GM23248 (cell line): ENCODE measurements around the gene STK11IP. TPM values are rescaled to one million over a fixed set of nuclear protein-coding genes. Genes with fewer than 3 reads are reported as not detected.

Source experiments
- DNase-seq: peaks from one replicate; pipeline ENCODE4 v3.0.0-alpha.2; 2015
- H2AFZ ChIP-seq: fragments of 200-600 bp; sonication (generic); 2 replicates; pipeline ENCODE4 v1.6.1; 2016; ENCODE audit warnings: antibody characterized with exemption
- H3F3A ChIP-seq: fragments of 200-600 bp; sonication (generic); 2 replicates; pipeline ENCODE4 v1.6.1; 2016; ENCODE audit warnings: mild to moderate bottlenecking, antibody characterized with exemption, mixed run types; ENCODE audit not compliant: insufficient read depth
- H3K27ac ChIP-seq: fragments of 200-600 bp; sonication (generic); 2 replicates; pipeline ENCODE4 v1.5.1; 2016; ENCODE audit warnings: mild to moderate bottlenecking
- H3K27me3 ChIP-seq: fragments of 200-600 bp; sonication (generic); replicated peaks from 2 replicates; pipeline ENCODE4 v1.6.1; 2016; ENCODE audit warnings: mild to moderate bottlenecking; ENCODE audit not compliant: insufficient read depth
- H3K36me3 ChIP-seq: fragments of 200-600 bp; sonication (generic); 2 replicates; pipeline ENCODE4 v1.6.1; 2016; ENCODE audit warnings: low read depth, mild to moderate bottlenecking
- H3K4me1 ChIP-seq: fragments of 200-600 bp; sonication (generic); 2 replicates; pipeline ENCODE4 v1.6.1; 2016; ENCODE audit warnings: mild to moderate bottlenecking; ENCODE audit not compliant: insufficient read depth
- H3K4me2 ChIP-seq: fragments of 200-600 bp; sonication (generic); one replicate; pipeline ENCODE4 v1.6.1; 2016; ENCODE audit warnings: mild to moderate bottlenecking; ENCODE audit not compliant: unreplicated experiment
- H3K4me3 ChIP-seq: fragments of 200-600 bp; sonication (generic); 2 replicates; pipeline ENCODE4 v1.5.1; 2016; ENCODE audit warnings: mild to moderate bottlenecking
- H3K79me2 ChIP-seq: fragments of 200-600 bp; sonication (generic); 2 replicates; pipeline ENCODE4 v1.6.1; 2016; ENCODE audit warnings: mild to moderate bottlenecking; ENCODE audit not compliant: insufficient read depth
- H3K9ac ChIP-seq: fragments of 200-600 bp; sonication (generic); 2 replicates; pipeline ENCODE4 v1.6.1; 2016; ENCODE audit warnings: mild to moderate bottlenecking
- H3K9me2 ChIP-seq: fragments of 200-600 bp; sonication (generic); 2 replicates; pipeline ENCODE4 v1.6.1; 2016; ENCODE audit warnings: mixed run types, mild to moderate bottlenecking, moderate library complexity; ENCODE audit not compliant: insufficient read depth
- H3K9me3 ChIP-seq: fragments of 200-600 bp; sonication (generic); one replicate; pipeline ENCODE4 v1.6.1; 2017; ENCODE audit warnings: low read depth
- H4K20me1 ChIP-seq: fragments of 200-600 bp; sonication (generic); 2 replicates; pipeline ENCODE4 v1.6.0; 2016; ENCODE audit not compliant: insufficient read depth
- EZH2 ChIP-seq: fragments of 200-600 bp; sonication (generic); IDR thresholded peaks from 2 replicates; pipeline ENCODE4 v1.6.1; 2018; ENCODE audit warnings: antibody characterized with exemption, mild to moderate bottlenecking; ENCODE audit not compliant: insufficient read depth, poor library complexity, severe bottlenecking
- EZH2phosphoT487 ChIP-seq: fragments of 200-600 bp; sonication (generic); IDR thresholded peaks from 2 replicates; pipeline ENCODE4 v1.6.1; 2018; ENCODE audit warnings: antibody characterized with exemption, moderate library complexity, mild to moderate bottlenecking, low read depth; ENCODE audit not compliant: insufficient read depth
- WGBS, 2 experiments: methylation state at CpG; one replicate each; pipeline ENCODE4 v1.1.6; 2015 to 2017; ENCODE audit warnings: low lambda C conversion rate in 2 of 2, low coverage in 1 of 2; ENCODE audit errors: missing lambda C conversion rate in 2 of 2; 5-methylcytosine and 5-hydroxymethylcytosine counted together
- in situ Hi-C: fragments of 300-500 bp; cut with MboI; formaldehyde crosslinking; loops from 2 replicates; pipeline ENCODE4 v1.15.0; 2020
- polyA plus RNA-seq: library from polyadenylated mRNA; unstranded; fragments of >200 nt; fragmentation: Nextera tagmentation; extraction: Ambion mirVana; gene quantifications from 2 replicates; pipeline ENCODE4 v1.2.1, GENCODE V29; 2016
- total RNA-seq: library from RNA; depleted of rRNA; stranded (reverse); fragments of >200 nt; shearing (Covaris generic); gene quantifications from 2 replicates; pipeline ENCODE4 v1.2.3, GENCODE V29; 2014

STK11IP gene
- total and polyA plus RNA-seq, 2 experiments from 2014 or later, result 7.3 to 10.5 TPM

- no peaks in the 10 kb centered on the region for H3K27me3 ChIP-seq
Observed at GRCh38 chr2:219592736-219593135, 4.9 kb upstream of the STK11IP start.

DNA sequence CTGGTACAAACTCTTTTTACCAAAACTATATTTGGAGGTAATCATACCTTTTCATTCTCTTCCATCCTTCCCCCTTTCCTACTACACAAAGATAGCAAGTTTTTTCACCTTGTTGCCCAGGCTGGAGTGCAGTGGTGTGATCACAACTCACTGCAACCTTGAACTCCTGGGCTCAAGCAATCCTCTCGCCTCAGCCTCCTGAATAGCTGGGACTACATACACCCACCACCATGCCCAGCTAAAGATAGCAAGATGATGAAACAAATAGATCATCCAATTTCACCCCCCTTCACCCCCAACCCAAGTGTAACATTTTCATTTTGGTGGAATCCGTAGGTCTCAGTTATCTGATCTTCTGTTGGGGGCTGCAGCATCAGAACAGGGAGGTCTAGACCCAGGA is 4.5 kb upstream of the STK11IP start:
- no peaks in the 10 kb centered on the region for H3K9me3 ChIP-seq
- H3K4me1 ChIP-seq, result peaks cover 6% of the 10 kb centered on the region
- no peaks in the 10 kb centered on the region for H3K9me2 ChIP-seq
- no peaks in the 10 kb centered on the region for H3K27me3 ChIP-seq
- H3K79me2 ChIP-seq, result no peaks in the 10 kb centered on the region
- no peak for DNase-seq
- H4K20me1 ChIP-seq, result no peaks in the 10 kb centered on the region
- H3K9ac ChIP-seq, result no peak overlapping the region
- 79 to 84% methylated on average over 2 of the region's 2 CpGs for WGBS, 2 experiments
- TF ChIP-seq EZH2 (no peak), EZH2phosphoT487 (no peak)
- H3F3A ChIP-seq, result peaks cover 16% of the 10 kb centered on the region
- no peak overlapping the region for H2AFZ ChIP-seq
- no peak overlapping the region for H3K4me3 ChIP-seq
- no peak overlapping the region for H3K4me2 ChIP-seq
- no peak overlapping the region for H3K27ac ChIP-seq
- H3K36me3 ChIP-seq, result no peaks in the 10 kb centered on the region
- in situ Hi-C loops, result no loop called here

More at GRCh38 chr2:219592736-219593135, 4.9 kb upstream of the STK11IP start:
- H3K9me3 ChIP-seq, result no peaks in the 10 kb centered on the region
- TF ChIP-seq EZH2 (no peak), EZH2phosphoT487 (no peak)
- H3K36me3 ChIP-seq, result no peaks in the 10 kb centered on the region
- H3K27ac ChIP-seq, result no peak overlapping the region
- H3K4me2 ChIP-seq, result no peak overlapping the region
- peaks cover 16% of the 10 kb centered on the region for H3F3A ChIP-seq
- 45 to 52% methylated on average over 6 of the region's 6 CpGs for WGBS, 2 experiments
- H4K20me1 ChIP-seq, result no peaks in the 10 kb centered on the region
- H2AFZ ChIP-seq, result no peak overlapping the region
- peaks cover 6% of the 10 kb centered on the region for H3K4me1 ChIP-seq
- no peaks in the 10 kb centered on the region for H3K79me2 ChIP-seq
- in situ Hi-C loops, result no loop called here
- no peak overlapping the region for H3K4me3 ChIP-seq
- H3K9ac ChIP-seq, result no peak overlapping the region
- no peak for DNase-seq
- H3K9me2 ChIP-seq, result no peaks in the 10 kb centered on the region

DNA sequence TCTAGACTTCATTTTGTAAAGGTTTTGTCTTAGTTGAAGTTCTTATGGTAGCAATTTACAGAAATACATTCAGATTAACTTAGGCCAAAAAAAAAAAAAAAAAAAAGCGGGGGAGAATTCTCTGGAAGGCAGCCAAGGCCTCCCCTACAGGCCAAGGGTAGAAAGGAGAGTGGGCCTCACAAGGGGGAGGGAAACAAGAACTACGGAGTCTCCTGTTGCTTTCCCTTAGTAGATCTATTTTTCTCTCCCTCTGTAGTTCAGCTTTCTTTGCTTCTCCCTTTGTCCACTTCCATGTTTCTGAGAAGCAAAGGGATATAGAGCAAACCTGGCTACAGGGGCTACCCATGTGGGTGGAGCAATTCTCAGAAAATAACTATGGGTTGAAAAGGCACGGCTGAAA is 2.4 kb upstream of the STK11IP start:
- H3K27me3 ChIP-seq, result no peaks in the 10 kb centered on the region
- no peak overlapping the region for H3K4me2 ChIP-seq
- DNase-seq, result no peak
- H3K9me3 ChIP-seq, result no peaks in the 10 kb centered on the region
- no peaks in the 10 kb centered on the region for H3K36me3 ChIP-seq
- H4K20me1 ChIP-seq, result no peaks in the 10 kb centered on the region
- TF ChIP-seq EZH2 (no peak), EZH2phosphoT487 (no peak)
- H3K9me2 ChIP-seq, result no peaks in the 10 kb centered on the region
- H3K79me2 ChIP-seq, result peaks cover 13% of the 10 kb centered on the region
- peaks cover 16% of the 10 kb centered on the region for H3F3A ChIP-seq
- peaks cover 11% of the 10 kb centered on the region for H3K4me1 ChIP-seq
- no peak overlapping the region for H3K27ac ChIP-seq
- in situ Hi-C loops, result no loop called here
- no peak overlapping the region for H3K9ac ChIP-seq
- 0 out of 2 replicates have a peak overlapping the region, but pooled peaks have one; percentile 7 for H2AFZ ChIP-seq
- WGBS, 2 experiments, result 38 to 51% methylated on average over 2 to 3 of the region's 3 CpGs
- no peak overlapping the region for H3K4me3 ChIP-seq

DNA sequence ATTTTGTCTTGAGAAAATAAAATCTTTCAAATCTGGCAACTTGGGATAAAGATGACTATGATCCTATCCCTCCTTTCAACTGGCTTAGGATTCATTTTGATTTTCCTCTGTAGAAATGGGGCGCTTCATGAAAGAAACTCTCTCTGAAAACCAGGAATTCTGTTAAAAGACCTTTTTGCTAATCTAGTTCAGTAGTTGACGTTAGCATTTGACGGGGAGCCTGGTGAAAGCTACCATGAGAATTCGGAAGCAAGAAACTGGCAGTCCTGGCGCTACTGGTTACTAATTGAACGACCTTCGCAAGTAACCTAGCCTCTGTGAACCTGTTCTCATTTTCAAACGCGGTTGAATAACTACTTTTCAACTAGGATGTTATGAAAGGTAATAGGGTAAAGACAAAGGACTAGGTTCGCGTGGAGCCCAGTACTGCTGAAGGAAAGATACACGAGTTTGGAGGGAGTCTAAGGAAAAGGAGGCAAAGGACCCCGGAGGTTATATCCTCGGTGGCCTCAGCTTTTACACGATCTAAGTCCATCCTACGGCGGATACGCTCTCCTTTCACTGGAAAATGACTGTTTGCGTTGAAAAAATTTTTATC is 604 bp upstream of the STK11IP start:
- Histone ChIP-seq H3K79me2 (peaks cover 13% of the 10 kb centered on the region), H3K27ac (peak overlapping the region; percentile 84), H3K9me3 (no peaks in the 10 kb centered on the region), H2AFZ (peak overlapping the region; percentile 99), H3F3A (peaks cover 16% of the 10 kb centered on the region), H3K4me1 (peaks cover 11% of the 10 kb centered on the region), H3K4me2 (peak overlapping the region; percentile 98), H4K20me1 (no peaks in the 10 kb centered on the region), H3K27me3 (no peaks in the 10 kb centered on the region), H3K4me3 (peak overlapping the region; percentile 90), H3K9me2 (no peaks in the 10 kb centered on the region), H3K36me3 (0 out of 2 replicates have a peak, but pooled peaks cover 3% of the 10 kb centered on the region), H3K9ac (peak overlapping the region; percentile 88)
- no peak for TF ChIP-seq EZH2phosphoT487
- TF ChIP-seq EZH2, result no peak
- peak; percentile 54 for DNase-seq
- in situ Hi-C loops, result no loop called here
- WGBS, 2 experiments, result 6 to 7% methylated on average over 19 of the region's 19 CpGs
